Suprapubic skin (tissue), 4 donors: Measurements from ENCODE around the gene ETV6. TPM values are rescaled to one million over a fixed set of nuclear protein-coding genes. Genes with fewer than 3 reads are reported as not detected.

Source experiments
- DNase-seq, 2 donors: peaks; one replicate each; pipeline ENCODE4 v3.0.0-alpha.2; 2019; ENCODE audit warnings: low spot score in 2 of 2
- H3K27ac ChIP-seq: fragments of 200-600 bp; sonication (generic); one replicate; pipeline ENCODE4 v1.5.1; 2019
- H3K27me3 ChIP-seq: fragments of 200-600 bp; sonication (generic); one replicate; pipeline ENCODE4 v1.5.1; 2019
- H3K36me3 ChIP-seq: fragments of 200-600 bp; sonication (generic); one replicate; pipeline ENCODE4 v1.5.1; 2019
- H3K4me1 ChIP-seq: fragments of 200-600 bp; sonication (generic); one replicate; pipeline ENCODE4 v1.5.1; 2019
- H3K4me3 ChIP-seq: fragments of 200-600 bp; sonication (generic); one replicate; pipeline ENCODE4 v1.5.1; 2019; ENCODE audit warnings: mild to moderate bottlenecking
- H3K9me3 ChIP-seq: fragments of 200-600 bp; sonication (generic); one replicate; pipeline ENCODE4 v1.5.1; 2019
- EP300 ChIP-seq: sonication (generic); formaldehyde crosslinking; IDR thresholded peaks from one replicate; pipeline ENCODE4 v1.6.1; 2017; ENCODE audit warnings: antibody characterized with exemption
- POLR2A ChIP-seq, 2 donors: fragments of 450-650 bp; IDR thresholded peaks; one replicate each; pipeline ENCODE4 v1.6.1; 2017; ENCODE audit warnings: antibody characterized with exemption in 2 of 2, mild to moderate bottlenecking in 2 of 2, moderate library complexity in 2 of 2
- POLR2AphosphoS5 ChIP-seq, 3 donors: sonication (generic); formaldehyde crosslinking; IDR thresholded peaks; one replicate each; pipeline ENCODE4 v1.6.1; 2017; ENCODE audit warnings: antibody characterized with exemption in 3 of 3
- WGBS: methylation state at CpG from one replicate; pipeline ENCODE4 v1.1.5; 2018; 5-methylcytosine and 5-hydroxymethylcytosine counted together
- total RNA-seq, 4 donors: library from RNA; depleted of rRNA; stranded (reverse); fragments of >200 nt; gene quantifications; one replicate each; pipeline ENCODE4 v1.1.0, GENCODE V29; 2016
- TF ChIP-seq, protein P1 (sequence below), 2 donors: fragments of 200-600 bp in 1 of 2; fragments of 450-650 bp in 1 of 2; sonication (generic) in 1 of 2; IDR thresholded peaks; one replicate each; pipeline ENCODE4 v1.5.1; 2016 to 2019; ENCODE audit warnings: antibody characterized with exemption in 2 of 2, mild to moderate bottlenecking in 1 of 2, moderate library complexity in 1 of 2

Gene ETV6
- total RNA-seq, 4 donors from 2014 or later = 16.9 to 41.4 (median 25.1) TPM

DNA sequence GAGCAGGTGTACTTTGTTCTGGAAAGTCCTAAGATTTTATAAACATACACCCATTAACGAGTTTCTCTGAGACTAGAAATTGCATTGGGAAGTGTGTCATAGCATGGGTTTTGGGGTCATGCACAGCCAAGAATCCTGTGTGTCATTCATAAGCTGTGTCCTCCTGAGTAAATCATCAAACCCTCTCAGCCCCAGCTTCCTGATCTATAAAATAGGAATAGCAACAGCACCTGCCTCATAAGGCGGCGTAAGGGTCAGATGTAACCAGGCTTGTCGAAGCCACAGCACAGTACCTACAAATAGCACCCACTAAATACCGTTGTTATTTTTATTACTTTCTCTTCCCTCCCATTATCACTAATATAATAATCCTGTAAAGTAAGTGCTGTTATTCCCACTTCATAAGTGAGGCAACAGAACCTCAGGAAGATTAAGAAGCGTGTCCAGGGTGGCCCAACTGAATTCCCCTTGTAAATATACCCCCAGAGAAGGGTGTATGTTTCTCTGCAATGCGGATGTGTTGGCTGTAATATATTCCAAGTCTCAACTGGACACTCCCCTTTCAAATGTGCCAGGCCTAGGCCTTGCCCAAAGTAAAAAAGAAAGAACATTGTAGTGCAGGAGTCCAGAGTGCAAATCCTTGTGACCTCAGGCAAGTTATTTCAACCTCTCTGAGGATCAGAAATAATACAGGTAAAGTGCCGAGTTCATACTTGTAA lies 233.0 kb downstream of the ETV6 start:
- Histone ChIP-seq H3K4me1 (peaks cover 33% of the 10 kb centered on the region), H3K9me3 (no peaks in the 10 kb centered on the region), H3K4me3 (no peak overlapping the region), H3K27ac (no peak overlapping the region), H3K36me3 (peaks cover 26% of the 10 kb centered on the region), H3K27me3 (no peaks in the 10 kb centered on the region)
- no peak for DNase-seq
- WGBS = 80% methylated on average over 8 of the region's 8 CpGs
- TF ChIP-seq EP300 (no peak), POLR2A (IDR thresholded peaks at IDR 0.05) (no peak), POLR2AphosphoS5 (IDR thresholded peaks at IDR 0.05) (no peak)
- TF ChIP-seq, protein P1, sequence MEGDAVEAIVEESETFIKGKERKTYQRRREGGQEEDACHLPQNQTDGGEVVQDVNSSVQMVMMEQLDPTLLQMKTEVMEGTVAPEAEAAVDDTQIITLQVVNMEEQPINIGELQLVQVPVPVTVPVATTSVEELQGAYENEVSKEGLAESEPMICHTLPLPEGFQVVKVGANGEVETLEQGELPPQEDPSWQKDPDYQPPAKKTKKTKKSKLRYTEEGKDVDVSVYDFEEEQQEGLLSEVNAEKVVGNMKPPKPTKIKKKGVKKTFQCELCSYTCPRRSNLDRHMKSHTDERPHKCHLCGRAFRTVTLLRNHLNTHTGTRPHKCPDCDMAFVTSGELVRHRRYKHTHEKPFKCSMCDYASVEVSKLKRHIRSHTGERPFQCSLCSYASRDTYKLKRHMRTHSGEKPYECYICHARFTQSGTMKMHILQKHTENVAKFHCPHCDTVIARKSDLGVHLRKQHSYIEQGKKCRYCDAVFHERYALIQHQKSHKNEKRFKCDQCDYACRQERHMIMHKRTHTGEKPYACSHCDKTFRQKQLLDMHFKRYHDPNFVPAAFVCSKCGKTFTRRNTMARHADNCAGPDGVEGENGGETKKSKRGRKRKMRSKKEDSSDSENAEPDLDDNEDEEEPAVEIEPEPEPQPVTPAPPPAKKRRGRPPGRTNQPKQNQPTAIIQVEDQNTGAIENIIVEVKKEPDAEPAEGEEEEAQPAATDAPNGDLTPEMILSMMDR (IDR thresholded peaks at IDR 0.05) = no peak

DNA sequence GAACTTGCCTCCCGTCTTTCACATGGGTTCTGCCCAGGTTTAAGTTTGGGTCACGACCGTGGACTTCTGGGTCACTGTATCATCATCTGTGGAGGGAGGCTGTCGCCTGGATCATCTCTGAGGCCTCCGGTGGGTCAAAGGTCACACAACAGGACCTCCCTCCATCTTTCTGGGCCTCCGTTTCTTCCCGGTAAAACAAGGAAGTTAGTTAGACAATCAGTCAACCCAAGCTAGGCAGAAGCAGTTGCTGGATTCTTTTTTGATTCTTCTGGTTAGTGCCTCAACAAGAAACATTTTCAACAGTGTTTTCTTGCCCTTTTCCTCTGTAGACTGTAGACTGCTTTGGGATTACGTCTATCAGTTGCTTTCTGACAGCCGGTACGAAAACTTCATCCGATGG lies 234.6 kb downstream of the ETV6 start:
- Histone ChIP-seq H3K9me3 (no peaks in the 10 kb centered on the region), H3K4me3 (no peak overlapping the region), H3K27ac (peak overlapping the region; percentile 61), H3K36me3 (peaks cover 41% of the 10 kb centered on the region), H3K27me3 (no peaks in the 10 kb centered on the region), H3K4me1 (peaks cover 22% of the 10 kb centered on the region)
- no peak for TF ChIP-seq POLR2A (IDR thresholded peaks at IDR 0.05)
- TF ChIP-seq, protein P1 (IDR thresholded peaks at IDR 0.05) = no peak
- TF ChIP-seq POLR2AphosphoS5 (IDR thresholded peaks at IDR 0.05) = no peak
- no peak for TF ChIP-seq EP300
- DNase-seq = no peak
- WGBS = 88% methylated on average over 11 of the region's 11 CpGs

DNA sequence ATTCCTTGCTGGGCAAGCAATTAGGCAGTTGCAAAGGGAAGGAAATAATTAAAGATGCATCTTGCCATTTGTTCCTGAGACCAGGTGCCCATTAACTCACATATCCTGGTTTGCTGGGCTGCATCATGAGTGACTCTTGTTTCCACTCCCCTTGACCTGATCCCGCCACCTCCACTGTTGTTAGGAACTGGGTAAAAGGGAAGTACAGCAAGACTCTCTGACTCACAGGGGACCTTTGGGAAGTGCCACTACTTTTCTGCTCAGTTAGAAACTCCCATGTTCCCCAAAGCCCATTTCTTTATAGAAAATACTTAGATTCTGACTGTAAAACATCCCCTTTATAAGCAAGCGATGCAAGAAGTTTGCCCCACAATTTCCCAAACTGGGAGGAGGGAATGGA lies 235.2 kb downstream of the ETV6 start:
- TF ChIP-seq POLR2A (IDR thresholded peaks at IDR 0.05) (no peak), POLR2AphosphoS5 (IDR thresholded peaks at IDR 0.05) (no peak), EP300 (no peak)
- TF ChIP-seq, protein P1 (IDR thresholded peaks at IDR 0.05) = no peak
- Histone ChIP-seq H3K36me3 (peaks cover 42% of the 10 kb centered on the region), H3K9me3 (no peaks in the 10 kb centered on the region), H3K4me1 (peaks cover 20% of the 10 kb centered on the region), H3K4me3 (no peak overlapping the region), H3K27ac (peak overlapping the region; percentile 61), H3K27me3 (no peaks in the 10 kb centered on the region)
- DNase-seq = no peak
- WGBS = 73% methylated on average over 2 of the region's 2 CpGs

DNA sequence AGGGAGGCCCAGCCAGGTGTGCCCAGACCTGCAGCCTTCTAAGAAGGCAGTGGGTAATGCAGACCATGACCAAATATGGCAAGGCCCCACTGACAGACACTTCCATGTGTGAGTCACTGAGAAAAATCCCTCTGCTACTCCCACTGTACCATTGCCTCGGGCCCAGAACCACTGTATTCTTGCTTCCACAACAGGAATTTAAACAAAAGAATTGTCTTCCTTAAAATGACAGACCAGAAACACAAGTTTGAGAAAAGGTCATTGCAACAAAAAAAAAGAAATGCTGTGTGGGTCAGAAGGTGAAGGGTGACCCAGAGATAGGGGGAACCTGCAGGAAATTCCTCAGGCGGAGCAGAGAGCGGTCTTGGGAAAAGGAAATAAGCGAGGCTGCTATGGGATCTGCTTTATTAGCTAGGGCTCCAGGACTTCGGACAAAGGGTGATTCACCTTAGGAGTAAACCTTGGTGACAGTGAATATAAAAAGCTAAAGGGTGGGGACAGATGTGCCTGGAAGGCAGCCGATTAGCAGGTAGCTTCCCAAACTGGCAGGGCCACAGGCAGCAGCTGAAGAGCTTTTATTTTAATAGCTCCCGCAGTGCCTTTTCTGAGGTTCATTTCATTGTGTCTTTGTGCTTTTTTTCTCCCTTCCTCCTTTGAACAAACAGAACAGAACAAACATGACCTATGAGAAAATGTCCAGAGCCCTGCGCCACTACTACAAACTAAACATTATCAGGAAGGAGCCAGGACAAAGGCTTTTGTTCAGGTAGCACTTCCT lies 236.0 kb downstream of the ETV6 start:
- H3K4me3 ChIP-seq = no peak overlapping the region
- DNase-seq = no peak
- H3K36me3 ChIP-seq = peaks cover 42% of the 10 kb centered on the region
- TF ChIP-seq POLR2A (IDR thresholded peaks at IDR 0.05) = no peak
- no peak for TF ChIP-seq EP300
- TF ChIP-seq POLR2AphosphoS5 (IDR thresholded peaks at IDR 0.05) = no peak
- TF ChIP-seq, protein P1 (IDR thresholded peaks at IDR 0.05) = no peak
- peak overlapping the region; percentile 61 for H3K27ac ChIP-seq
- WGBS = 60% methylated on average over 8 of the region's 8 CpGs
- peaks cover 20% of the 10 kb centered on the region for H3K4me1 ChIP-seq
- no peaks in the 10 kb centered on the region for H3K27me3 ChIP-seq
- H3K9me3 ChIP-seq = no peaks in the 10 kb centered on the region

DNA sequence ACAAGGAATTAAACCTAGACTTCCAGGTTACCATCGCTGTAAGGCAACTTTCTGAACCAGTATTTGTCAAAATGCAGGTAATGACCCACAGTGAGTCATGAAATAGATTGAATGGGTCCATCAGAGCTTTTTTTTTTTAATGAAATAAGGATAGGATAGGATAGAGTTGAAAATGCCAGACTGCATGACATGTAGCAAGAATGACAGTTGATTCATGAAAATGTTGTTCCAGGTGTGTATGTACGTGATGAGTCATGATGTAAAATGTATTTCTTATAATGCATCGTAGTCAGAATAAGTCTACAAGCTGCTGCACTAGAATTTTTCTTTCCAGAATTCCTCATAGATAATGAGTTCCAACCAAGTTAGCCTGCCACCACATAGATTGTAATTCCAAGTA lies 236.9 kb downstream of the ETV6 start:
- no peak for DNase-seq
- Histone ChIP-seq H3K9me3 (no peaks in the 10 kb centered on the region), H3K27ac (peak overlapping the region; percentile 61), H3K36me3 (peaks cover 51% of the 10 kb centered on the region), H3K4me3 (no peak overlapping the region), H3K27me3 (no peaks in the 10 kb centered on the region), H3K4me1 (peaks cover 21% of the 10 kb centered on the region)
- no peak for TF ChIP-seq POLR2A (IDR thresholded peaks at IDR 0.05)
- TF ChIP-seq POLR2AphosphoS5 (IDR thresholded peaks at IDR 0.05) = no peak
- 83% methylated on average over 3 of the region's 3 CpGs for WGBS
